ENCODE data around the gene HYLS1.

Gene HYLS1

DNA sequence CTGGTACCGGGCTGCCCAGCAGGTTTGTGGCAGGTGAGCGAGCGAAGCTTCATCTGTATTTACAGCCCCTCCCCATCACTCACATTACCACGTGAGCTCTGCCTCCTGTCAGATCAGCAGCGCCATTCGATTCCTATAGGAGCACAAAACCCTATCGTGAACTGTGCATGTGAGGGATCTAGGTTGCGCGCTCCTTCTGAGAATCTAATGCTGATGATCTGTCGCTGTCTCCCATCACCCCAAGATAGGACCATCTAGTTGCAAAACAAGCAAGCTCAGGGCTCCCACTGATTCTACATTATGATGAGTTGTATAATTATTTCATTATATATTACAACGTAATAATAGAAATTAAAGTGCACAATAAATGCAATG lies 42.6 kb downstream of the HYLS1 start:
- no peaks in the 10 kb centered on the region for H3K27me3 ChIP-seq (ENCODE audit: insufficient read depth, low read depth)
- no peaks in the 10 kb centered on the region for H3K4me1 ChIP-seq (ENCODE audit: low read depth, poor library complexity, severe bottlenecking)
- H3K9ac ChIP-seq, result no peak overlapping the region
- H2AFZ ChIP-seq (ENCODE audit: low read depth), result no peak overlapping the region
- no peaks in the 10 kb centered on the region for H4K20me1 ChIP-seq (ENCODE audit: insufficient read depth)
- no peak overlapping the region for H3K4me3 ChIP-seq (IDR thresholded peaks at IDR 0.05; ENCODE audit: insufficient read depth, low read depth, low read length)
- TF ChIP-seq, protein P1, sequence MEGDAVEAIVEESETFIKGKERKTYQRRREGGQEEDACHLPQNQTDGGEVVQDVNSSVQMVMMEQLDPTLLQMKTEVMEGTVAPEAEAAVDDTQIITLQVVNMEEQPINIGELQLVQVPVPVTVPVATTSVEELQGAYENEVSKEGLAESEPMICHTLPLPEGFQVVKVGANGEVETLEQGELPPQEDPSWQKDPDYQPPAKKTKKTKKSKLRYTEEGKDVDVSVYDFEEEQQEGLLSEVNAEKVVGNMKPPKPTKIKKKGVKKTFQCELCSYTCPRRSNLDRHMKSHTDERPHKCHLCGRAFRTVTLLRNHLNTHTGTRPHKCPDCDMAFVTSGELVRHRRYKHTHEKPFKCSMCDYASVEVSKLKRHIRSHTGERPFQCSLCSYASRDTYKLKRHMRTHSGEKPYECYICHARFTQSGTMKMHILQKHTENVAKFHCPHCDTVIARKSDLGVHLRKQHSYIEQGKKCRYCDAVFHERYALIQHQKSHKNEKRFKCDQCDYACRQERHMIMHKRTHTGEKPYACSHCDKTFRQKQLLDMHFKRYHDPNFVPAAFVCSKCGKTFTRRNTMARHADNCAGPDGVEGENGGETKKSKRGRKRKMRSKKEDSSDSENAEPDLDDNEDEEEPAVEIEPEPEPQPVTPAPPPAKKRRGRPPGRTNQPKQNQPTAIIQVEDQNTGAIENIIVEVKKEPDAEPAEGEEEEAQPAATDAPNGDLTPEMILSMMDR (conservative IDR thresholded peaks at IDR 0.05; ENCODE audit: low read depth, low read length), result no peak
- H3K27ac ChIP-seq, result no peak overlapping the region
- no peak overlapping the region for H3K4me2 ChIP-seq
- H3K36me3 ChIP-seq (ENCODE audit: insufficient read depth), result no peaks in the 10 kb centered on the region
- H3K79me2 ChIP-seq (ENCODE audit: insufficient read depth, low read depth), result no peaks in the 10 kb centered on the region

DNA sequence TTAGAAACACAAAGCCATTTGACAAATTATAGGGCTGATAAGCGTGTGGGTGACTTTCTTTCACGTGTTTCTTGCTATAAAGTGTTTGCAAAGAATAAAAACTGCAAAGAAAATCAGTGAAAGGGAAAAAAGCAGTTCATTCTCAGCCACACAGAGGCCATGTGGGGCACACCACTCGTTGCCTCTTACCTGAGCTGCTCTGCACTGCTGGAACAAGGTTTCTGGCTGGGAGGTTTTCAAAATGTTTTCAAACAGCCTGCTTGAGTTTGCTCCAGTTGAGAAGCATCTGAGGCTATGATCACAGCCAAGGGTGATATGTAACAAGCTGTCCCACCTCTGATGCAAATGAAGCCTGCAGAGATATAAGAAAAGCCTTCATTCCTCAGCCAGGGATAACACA lies 43.6 kb downstream of the HYLS1 start:
- no peaks in the 10 kb centered on the region for H4K20me1 ChIP-seq (ENCODE audit: insufficient read depth)
- H3K79me2 ChIP-seq (ENCODE audit: insufficient read depth, low read depth), result no peaks in the 10 kb centered on the region
- no peaks in the 10 kb centered on the region for H3K36me3 ChIP-seq (ENCODE audit: insufficient read depth)
- H3K27ac ChIP-seq, result no peak overlapping the region
- H3K9ac ChIP-seq, result no peak overlapping the region
- H3K4me2 ChIP-seq, result no peak overlapping the region
- H2AFZ ChIP-seq (ENCODE audit: low read depth), result no peak overlapping the region
- H3K27me3 ChIP-seq (ENCODE audit: insufficient read depth, low read depth), result no peaks in the 10 kb centered on the region
- TF ChIP-seq, protein P1 (conservative IDR thresholded peaks at IDR 0.05; ENCODE audit: low read depth, low read length), result no peak
- H3K4me3 ChIP-seq (IDR thresholded peaks at IDR 0.05; ENCODE audit: insufficient read depth, low read depth, low read length), result no peak overlapping the region
- H3K4me1 ChIP-seq (ENCODE audit: low read depth, poor library complexity, severe bottlenecking), result no peaks in the 10 kb centered on the region

DNA sequence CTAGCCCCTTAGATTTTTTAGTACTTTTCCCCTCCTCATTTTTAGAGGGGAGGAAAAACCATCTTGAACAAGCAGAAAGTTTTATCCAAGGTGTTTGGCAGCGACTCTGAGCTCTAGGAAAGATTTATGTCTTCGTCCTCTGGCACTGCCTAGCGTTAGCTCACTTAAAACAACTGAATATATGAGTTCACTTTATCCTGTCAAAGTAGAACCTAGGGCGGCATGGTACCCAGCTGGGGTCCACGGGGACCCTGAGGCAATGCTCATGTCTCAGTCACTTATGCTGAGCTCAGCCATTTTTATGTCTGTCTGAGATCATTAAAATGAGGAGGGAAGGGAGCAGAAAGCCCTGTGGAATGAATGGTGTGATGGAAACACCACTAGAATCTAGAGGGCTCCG lies 44.2 kb downstream of the HYLS1 start:
- Histone ChIP-seq H3K4me2 (no peak overlapping the region), H3K4me1 (ENCODE audit: low read depth, poor library complexity, severe bottlenecking) (no peaks in the 10 kb centered on the region), H3K36me3 (ENCODE audit: insufficient read depth) (no peaks in the 10 kb centered on the region), H2AFZ (ENCODE audit: low read depth) (no peak overlapping the region), H4K20me1 (ENCODE audit: insufficient read depth) (no peaks in the 10 kb centered on the region), H3K79me2 (ENCODE audit: insufficient read depth, low read depth) (no peaks in the 10 kb centered on the region), H3K9ac (no peak overlapping the region), H3K27me3 (ENCODE audit: insufficient read depth, low read depth) (no peaks in the 10 kb centered on the region), H3K27ac (no peak overlapping the region), H3K4me3 (IDR thresholded peaks at IDR 0.05; ENCODE audit: insufficient read depth, low read depth, low read length) (no peak overlapping the region)
- TF ChIP-seq, protein P1 (conservative IDR thresholded peaks at IDR 0.05; ENCODE audit: low read depth, low read length), result no peak

DNA sequence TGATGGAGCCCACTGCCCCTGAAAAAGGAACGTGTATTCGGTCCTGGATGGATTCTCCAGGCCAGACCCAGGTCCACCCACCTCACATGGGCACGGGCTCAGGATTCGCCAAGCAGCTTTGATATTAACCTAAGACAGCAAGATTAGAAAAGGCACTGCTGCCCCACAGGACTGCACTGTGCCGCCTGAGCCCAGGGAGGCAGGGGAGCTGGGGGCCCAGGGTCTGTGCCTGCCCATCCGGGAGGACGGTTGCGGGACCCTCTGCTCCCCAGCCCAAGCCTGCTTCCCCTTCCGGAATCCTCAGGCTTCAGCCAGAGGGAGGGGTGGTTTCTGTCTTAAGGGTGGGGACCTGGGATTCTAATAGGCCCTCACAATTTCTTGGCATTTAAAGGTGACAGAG lies 44.8 kb downstream of the HYLS1 start:
- Histone ChIP-seq H3K4me3 (IDR thresholded peaks at IDR 0.05; ENCODE audit: insufficient read depth, low read depth, low read length) (no peak overlapping the region), H3K9ac (no peak overlapping the region), H3K4me1 (ENCODE audit: low read depth, poor library complexity, severe bottlenecking) (no peaks in the 10 kb centered on the region), H3K27ac (no peak overlapping the region), H3K4me2 (no peak overlapping the region), H3K36me3 (ENCODE audit: insufficient read depth) (no peaks in the 10 kb centered on the region), H3K79me2 (ENCODE audit: insufficient read depth, low read depth) (no peaks in the 10 kb centered on the region), H2AFZ (ENCODE audit: low read depth) (no peak overlapping the region), H3K27me3 (ENCODE audit: insufficient read depth, low read depth) (no peaks in the 10 kb centered on the region), H4K20me1 (ENCODE audit: insufficient read depth) (no peaks in the 10 kb centered on the region)
- TF ChIP-seq, protein P1 (conservative IDR thresholded peaks at IDR 0.05; ENCODE audit: low read depth, low read length), result no peak
